Lung (tissue), 12 donors: Measurements from ENCODE around the gene APOBEC3B. TPM values are rescaled to one million over a fixed set of nuclear protein-coding genes. Genes with fewer than 3 reads are reported as not detected.
A peak's percentile ranks its signal among the peaks of the same experiment; 100 is the strongest.
"Not testable (repeated sequence)": the region's sequence is repeated elsewhere in the genome, so short reads cannot be mapped to it uniquely, and the experiment has no call there.

ENCODE experiments used
- ATAC-seq: fragments of 200-7000 bp; cut with Tn5 transposase; one replicate; pipeline ENCODE4 v1.9.1; 2020; ENCODE audit warnings: moderate number of reproducible peaks; ENCODE audit not compliant: insufficient read depth, low FRiP score
- DNase-seq, 3 donors: peaks; one replicate each; pipeline ENCODE4 v3.0.0-alpha.2; 2013 to 2017
- H3K27ac ChIP-seq, 2 donors: one replicate each; pipeline ENCODE4 v1.5.1; 2013; ENCODE audit warnings: mild to moderate bottlenecking in 2 of 2, moderate library complexity in 2 of 2, control low read depth in 1 of 2, inconsistent platforms in 1 of 2, low read depth in 1 of 2, low read length in 1 of 2
- H3K27me3 ChIP-seq, 3 donors: one replicate each; pipeline ENCODE4 v1.5.1; 2013; ENCODE audit warnings: low read length in 2 of 3; ENCODE audit not compliant: control insufficient read depth in 3 of 3, insufficient read depth in 3 of 3
- H3K36me3 ChIP-seq, 4 donors: one replicate each; pipeline ENCODE4 v1.5.1; 2013; ENCODE audit warnings: low read length in 4 of 4, mild to moderate bottlenecking in 1 of 4, moderate library complexity in 1 of 4; ENCODE audit not compliant: control insufficient read depth in 4 of 4, insufficient read depth in 4 of 4
- H3K4me1 ChIP-seq, 5 donors: one replicate each; pipeline ENCODE4 v1.5.1; 2013; ENCODE audit warnings: low read length in 5 of 5, mild to moderate bottlenecking in 2 of 5, moderate library complexity in 1 of 5; ENCODE audit not compliant: control insufficient read depth in 5 of 5, insufficient read depth in 5 of 5
- H3K4me3 ChIP-seq: one replicate; pipeline ENCODE4 v1.5.1; 2013; ENCODE audit warnings: mild to moderate bottlenecking, control low read depth, moderate library complexity
- H3K9ac ChIP-seq, 2 donors: one replicate each; pipeline ENCODE4 v1.5.1; 2013; ENCODE audit warnings: low read length in 2 of 2, control low read depth in 1 of 2; ENCODE audit not compliant: insufficient read depth in 1 of 2
- H3K9me3 ChIP-seq, 4 donors: one replicate each; pipeline ENCODE4 v1.5.1; 2013; ENCODE audit warnings: low read length in 3 of 4, mild to moderate bottlenecking in 1 of 4, moderate library complexity in 1 of 4; ENCODE audit not compliant: control insufficient read depth in 4 of 4, insufficient read depth in 3 of 4
- WGBS, 2 donors: extraction: QIAGEN DNeasy Blood & Tissue Kit; methylation state at CpG; one replicate each; pipeline ENCODE4 v1.1.7; 2013; 5-methylcytosine and 5-hydroxymethylcytosine counted together
- polyA plus RNA-seq, 2 donors: library from polyadenylated mRNA; stranded (reverse); fragments of 200-250 nt; gene quantifications; one replicate each; pipeline ENCODE4 v1.2.1, GENCODE V29; 2013
- total RNA-seq, 2 donors: library from RNA; depleted of rRNA in 1 of 2; stranded (reverse); fragments of >200 nt in 1 of 2; gene quantifications; one replicate each; pipeline ENCODE4 v1.2.1, GENCODE V29; 2014 to 2021
- TF ChIP-seq, protein P1 (sequence below): IDR thresholded peaks from 2 replicates; pipeline ENCODE4 v1.5.1; 2012; ENCODE audit warnings: mild to moderate bottlenecking; ENCODE audit errors: control extremely low read depth, extremely low read depth
- donor health status: control.
- donor health status: control.
- donor health status: Bipolar disorder and iron deficiency.
- donor health status: healthy.
- donor health status: DM: yes; HTN: yes; CAD: no.

APOBEC3B gene
- total and polyA plus RNA-seq, 4 donors = 1.0 to 4.5 (median 3.5) TPM

DNA sequence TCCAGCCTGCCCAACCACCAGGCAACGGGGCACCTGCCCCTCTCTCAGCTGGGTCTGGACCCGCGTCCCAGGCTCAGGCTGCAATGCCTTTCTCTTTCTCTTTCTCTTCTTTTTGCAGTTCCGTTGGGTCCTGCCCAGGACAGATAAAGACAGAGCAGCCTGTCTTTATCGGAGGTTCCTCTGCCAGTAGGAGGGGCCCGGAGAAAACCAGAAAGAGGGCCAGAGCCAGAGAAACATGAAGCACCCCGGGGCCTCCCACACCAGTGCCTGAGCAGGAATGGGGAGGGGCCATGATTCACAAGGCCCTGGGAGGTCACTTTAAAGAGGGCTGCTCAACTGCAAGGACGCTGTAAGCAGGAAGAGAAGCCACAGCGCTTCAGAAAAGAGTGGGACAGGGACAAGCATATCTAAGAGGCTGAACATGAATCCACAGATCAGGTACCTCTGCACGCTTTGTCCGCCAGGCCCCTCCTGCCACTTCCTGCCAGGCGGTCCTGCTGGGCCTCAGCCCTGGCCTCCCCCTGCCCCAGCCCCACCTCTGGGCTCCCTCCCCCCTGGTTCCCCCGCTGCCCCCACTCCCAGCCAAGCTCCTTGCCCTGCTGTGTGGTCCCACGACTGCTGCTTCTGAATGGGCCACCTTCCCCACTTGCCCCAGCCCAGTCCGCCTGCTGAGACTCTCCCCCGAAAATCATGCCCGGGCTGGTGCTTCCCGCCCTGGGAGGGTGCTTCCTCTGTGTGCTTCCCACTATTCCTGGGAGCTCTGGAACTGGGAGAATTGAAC, 32.0 kb downstream of the APOBEC3B start, which contains the start of gene APOBEC3C:
APOBEC3C (plus strand) TSS at position 316 of the 781 bp plus-strand sequence; CDS start at position 422, 106 bp downstream.
- Histone ChIP-seq H3K9me3 (no peaks in the 10 kb centered on the region), H3K36me3 (no peaks in the 10 kb centered on the region), H3K27ac (peak within 1 kb of the TSS; percentile 34 to 92), H3K4me1 (peaks cover 0 to 15% (median 2%) of the 10 kb centered on the region in 5 donors), H3K27me3 (no peaks in the 10 kb centered on the region), H3K9ac (peak within 1 kb of the TSS in 1 of 2 donors; percentile 82), H3K4me3 (peak within 1 kb of the TSS; percentile 47)
- TF ChIP-seq, protein P1, sequence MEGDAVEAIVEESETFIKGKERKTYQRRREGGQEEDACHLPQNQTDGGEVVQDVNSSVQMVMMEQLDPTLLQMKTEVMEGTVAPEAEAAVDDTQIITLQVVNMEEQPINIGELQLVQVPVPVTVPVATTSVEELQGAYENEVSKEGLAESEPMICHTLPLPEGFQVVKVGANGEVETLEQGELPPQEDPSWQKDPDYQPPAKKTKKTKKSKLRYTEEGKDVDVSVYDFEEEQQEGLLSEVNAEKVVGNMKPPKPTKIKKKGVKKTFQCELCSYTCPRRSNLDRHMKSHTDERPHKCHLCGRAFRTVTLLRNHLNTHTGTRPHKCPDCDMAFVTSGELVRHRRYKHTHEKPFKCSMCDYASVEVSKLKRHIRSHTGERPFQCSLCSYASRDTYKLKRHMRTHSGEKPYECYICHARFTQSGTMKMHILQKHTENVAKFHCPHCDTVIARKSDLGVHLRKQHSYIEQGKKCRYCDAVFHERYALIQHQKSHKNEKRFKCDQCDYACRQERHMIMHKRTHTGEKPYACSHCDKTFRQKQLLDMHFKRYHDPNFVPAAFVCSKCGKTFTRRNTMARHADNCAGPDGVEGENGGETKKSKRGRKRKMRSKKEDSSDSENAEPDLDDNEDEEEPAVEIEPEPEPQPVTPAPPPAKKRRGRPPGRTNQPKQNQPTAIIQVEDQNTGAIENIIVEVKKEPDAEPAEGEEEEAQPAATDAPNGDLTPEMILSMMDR = no peak
- 6% methylated on average over 18 of the region's 18 CpGs for WGBS, 2 donors
- ATAC-seq (peak; percentile 96), DNase-seq (peak; percentile 86 to 91 (median 90))

DNA sequence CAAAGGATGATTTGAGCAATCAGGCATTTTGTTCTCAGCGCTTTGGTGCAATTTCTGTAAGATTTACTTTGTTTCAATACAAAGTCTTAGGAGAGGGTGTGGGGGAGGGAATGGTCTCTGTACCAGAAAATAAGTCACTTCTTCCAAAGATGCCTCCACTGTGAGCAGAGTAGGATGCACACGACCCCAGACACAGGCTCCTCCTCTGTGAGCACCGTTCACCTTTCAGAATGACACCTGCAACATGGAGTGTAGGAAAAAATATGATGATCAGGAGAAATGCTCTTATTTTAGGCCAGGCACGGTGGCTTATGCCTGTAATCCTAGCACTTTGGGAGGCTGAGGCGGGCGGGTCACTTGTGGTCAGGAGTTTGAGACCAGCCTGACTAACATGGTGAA, 32.6 kb downstream of the APOBEC3B start:
- 38 to 45% methylated on average over 6 of the region's 6 CpGs for WGBS, 2 donors
- H3K27ac ChIP-seq = peak overlapping the region in 1 of 2 donors; percentile 92
- ATAC-seq, H3K36me3 ChIP-seq, DNase-seq, H3K9me3 ChIP-seq, H3K27me3 ChIP-seq: not testable (repeated sequence)
- H3K4me3 ChIP-seq = peak overlapping the region; percentile 47
- peaks cover 0 to 15% (median 2%) of the 10 kb centered on the region in 5 donors for H3K4me1 ChIP-seq
- H3K9ac ChIP-seq = peak overlapping the region in 1 of 2 donors; percentile 71

DNA sequence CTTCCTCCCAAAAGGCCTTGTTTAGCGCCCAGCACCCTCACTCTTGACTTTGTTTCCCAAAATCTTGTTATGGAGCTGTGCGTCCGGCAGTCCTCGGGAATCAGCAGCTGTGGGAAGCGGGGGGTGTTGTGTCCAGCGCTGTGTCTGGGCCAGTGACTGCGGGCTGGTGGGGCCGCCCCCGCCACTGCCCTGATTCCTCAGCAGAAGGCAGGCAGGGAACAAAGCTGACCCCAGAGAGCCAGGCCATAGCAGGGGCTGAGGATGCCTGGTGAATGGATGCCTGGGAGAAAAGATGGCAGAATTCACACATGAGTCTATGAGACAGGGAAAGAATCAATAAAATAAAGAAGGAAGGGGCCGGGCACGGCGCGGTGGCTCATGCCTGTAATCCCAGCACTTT, 34.4 kb downstream of the APOBEC3B start:
- 98% methylated on average over 13 of the region's 13 CpGs for WGBS, 2 donors
- Histone ChIP-seq H3K4me3 (no peak overlapping the region), H3K9ac (no peak overlapping the region), H3K9me3 (no peaks in the 10 kb centered on the region), H3K27me3 (no peaks in the 10 kb centered on the region), H3K36me3 (no peaks in the 10 kb centered on the region), H3K4me1 (peaks cover 0 to 19% (median 3%) of the 10 kb centered on the region in 5 donors), H3K27ac (no peak overlapping the region)
- ATAC-seq (no peak), DNase-seq (no peak)
- TF ChIP-seq, protein P1 = no peak

DNA sequence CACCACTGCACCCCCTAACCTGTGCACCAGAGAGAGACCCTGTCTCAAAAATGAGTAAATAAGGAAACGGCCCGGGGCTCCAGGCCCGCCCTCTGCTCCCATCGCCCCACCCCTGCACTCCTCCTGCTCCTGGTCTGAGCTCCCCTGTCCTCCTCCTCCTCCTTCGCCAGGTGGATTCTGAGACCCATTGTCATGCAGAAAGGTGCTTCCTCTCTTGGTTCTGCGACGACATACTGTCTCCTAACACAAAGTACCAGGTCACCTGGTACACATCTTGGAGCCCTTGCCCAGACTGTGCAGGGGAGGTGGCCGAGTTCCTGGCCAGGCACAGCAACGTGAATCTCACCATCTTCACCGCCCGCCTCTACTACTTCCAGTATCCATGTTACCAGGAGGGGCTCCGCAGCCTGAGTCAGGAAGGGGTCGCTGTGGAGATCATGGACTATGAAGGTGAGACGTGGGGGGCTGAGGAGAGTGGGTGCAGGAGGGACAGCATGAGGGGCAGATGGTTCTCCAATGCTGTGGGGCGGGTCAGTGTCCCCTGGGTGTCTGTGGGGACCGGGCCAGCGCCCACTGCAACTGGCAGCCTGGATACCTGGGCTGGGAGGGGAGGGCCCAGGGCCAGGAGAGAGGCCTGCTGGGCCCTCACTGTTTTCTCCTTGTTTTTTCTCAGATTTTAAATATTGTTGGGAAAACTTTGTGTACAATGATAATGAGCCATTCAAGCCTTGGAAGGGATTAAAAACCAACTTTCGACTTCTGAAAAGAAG, 35.6 kb downstream of the APOBEC3B start:
- Histone ChIP-seq H3K36me3 (no peaks in the 10 kb centered on the region), H3K4me3 (no peak overlapping the region), H3K27ac (no peak overlapping the region), H3K27me3 (no peaks in the 10 kb centered on the region), H3K9ac (no peak overlapping the region), H3K9me3 (no peaks in the 10 kb centered on the region), H3K4me1 (peaks cover 0 to 25% (median 8%) of the 10 kb centered on the region in 5 donors)
- ATAC-seq (no peak), DNase-seq (no peak)
- TF ChIP-seq, protein P1 = no peak
- WGBS, 2 donors = 89% methylated on average over 18 of the region's 18 CpGs

DNA sequence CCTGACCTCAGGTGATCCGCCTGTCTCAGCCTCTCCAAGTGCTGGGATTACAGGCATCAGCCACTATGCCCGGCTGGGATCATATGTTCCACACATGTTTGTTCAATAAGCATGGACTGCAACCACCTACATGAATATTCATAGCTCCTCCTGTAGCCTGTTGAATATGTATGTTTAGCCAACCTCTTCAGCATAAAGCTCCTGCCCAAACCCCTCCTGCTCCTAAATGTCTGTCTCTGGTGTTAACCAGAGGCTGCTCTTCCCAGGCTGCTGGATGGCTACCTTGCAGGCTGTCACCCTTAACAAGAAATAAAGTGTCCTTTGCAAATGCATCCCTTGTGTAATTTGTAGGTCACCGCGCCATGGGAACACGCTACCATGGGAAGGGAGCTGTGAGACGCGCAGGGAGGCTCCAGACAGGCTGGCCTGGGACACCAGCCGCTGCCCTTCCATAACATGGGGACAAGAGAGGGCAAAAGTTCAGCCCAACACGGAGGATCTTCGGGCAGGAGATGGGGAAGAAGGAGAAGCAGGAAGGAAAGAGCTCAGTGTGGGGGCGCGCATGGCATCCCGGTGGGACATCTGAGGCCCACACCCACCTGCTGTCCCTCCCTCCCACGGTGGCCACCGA, 38.0 kb downstream of the APOBEC3B start:
- H3K9ac ChIP-seq, H3K9me3 ChIP-seq, H3K36me3 ChIP-seq, H3K27me3 ChIP-seq, H3K4me3 ChIP-seq, DNase-seq, ATAC-seq: not testable (repeated sequence)
- WGBS, 2 donors = 38 to 40% methylated on average over 15 of the region's 15 CpGs
- Histone ChIP-seq H3K4me1 (peaks cover 0 to 13% (median 8%) of the 10 kb centered on the region in 5 donors), H3K27ac (peak overlapping the region; percentile 12 to 51)
